ENCODE results near the gene RIN1.
A peak's percentile ranks its signal among the peaks of the same experiment; 100 is the strongest.

The RIN1 gene

DNA sequence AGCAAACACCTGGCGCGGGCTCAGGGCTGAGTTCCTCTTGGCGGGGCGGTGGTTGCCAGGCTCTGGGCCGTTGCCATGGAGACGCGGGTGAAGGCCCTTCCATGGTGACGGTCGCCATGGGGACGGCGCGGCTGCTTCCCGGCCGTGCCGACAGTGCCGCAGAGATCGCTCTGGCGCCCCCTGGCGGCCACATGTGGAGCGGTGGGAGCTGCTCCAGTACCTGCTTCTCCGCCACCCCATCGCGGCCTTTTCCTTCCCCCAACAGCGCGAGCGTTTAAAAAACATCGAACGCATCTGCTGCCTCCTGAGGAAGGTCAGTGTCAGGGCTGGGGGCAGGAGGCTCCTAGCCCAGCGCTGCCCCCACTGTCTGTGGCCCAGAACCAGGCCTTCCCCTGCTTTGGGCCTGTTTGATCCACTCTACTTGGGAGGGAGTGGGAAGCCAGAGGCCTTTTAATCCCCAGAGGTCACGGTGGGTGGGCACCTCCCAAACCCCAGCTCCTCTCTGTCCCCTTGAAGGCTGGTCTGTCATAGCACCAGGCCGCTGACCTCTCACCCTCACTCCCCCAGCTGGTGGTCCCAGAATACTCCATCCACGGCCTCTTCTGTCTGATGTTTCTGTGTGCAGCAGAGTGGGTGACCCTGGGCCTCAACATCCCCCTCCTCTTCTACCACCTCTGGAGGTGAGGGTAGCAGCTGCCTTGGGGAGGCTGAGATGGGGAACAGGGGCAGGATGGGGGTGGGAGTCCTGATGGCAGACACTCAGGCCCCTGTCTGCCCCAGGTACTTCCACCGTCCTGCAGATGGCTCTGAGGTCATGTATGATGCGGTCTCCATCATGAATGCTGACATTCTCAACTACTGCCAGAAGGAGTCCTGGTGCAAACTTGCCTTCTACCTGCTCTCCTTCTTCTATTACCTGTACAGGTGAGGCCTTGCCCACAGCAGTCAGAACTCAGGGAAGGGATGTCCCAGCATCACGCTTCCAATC is 53.5 kb downstream of the RIN1 start:
- DNase-seq (ENCODE audit: low spot score): peak; percentile 100
